HepG2 (cell line): ENCODE data around the gene IQCK. TPM values are rescaled to one million over a fixed set of nuclear protein-coding genes. Genes with fewer than 3 reads are reported as not detected.

Source experiments
- ATAC-seq: fragments of 200-7000 bp; cut with Tn5 transposase; 3 replicates; pipeline ENCODE4 v1.9.1; 2020; ENCODE audit warnings: mild to moderate bottlenecking, moderate library complexity
- BruUV-seq: library from RNA; stranded (reverse); fragments of 400-500 nt; replicated peaks from 2 replicates; lab custom pipeline; 2021; lab: Mats Ljungman, UMichigan
- CTCF ChIA-PET: fragments of 300-600 bp; formaldehyde crosslinking; extraction: SDS; loops from one replicate; lab custom pipeline; 2021; ENCODE audit warnings: low total read pairs, inconsistent platforms, low intra/inter-chr PET ratio; lab: Yijun Ruan, JAX
- POLR2A ChIA-PET: fragments of 350-600 bp; sonication (Branson Sonifier 250); formaldehyde crosslinking; loops from one replicate; lab custom pipeline; 2020; ENCODE audit warnings: antibody characterized with exemption, inconsistent platforms; lab: Yijun Ruan, JAX
- DNase-seq: peaks from one replicate; pipeline ENCODE4 v3.0.0-alpha.2; 2015; ENCODE audit warnings: low spot score
- FAIRE-seq: peaks from 3 replicates; lab custom pipeline; 2011; peaks lifted over from hg19 to GRCh38; lab: Jason Lieb, UNC
- H2AFZ ChIP-seq: one replicate; pipeline ENCODE4 v1.6.1; 2011; ENCODE audit warnings: low read length, inconsistent platforms
- H3K27ac ChIP-seq: fragments of 300-600 bp; 3 replicates; pipeline ENCODE4 v1.8.0; 2011; ENCODE audit warnings: mixed run types, mild to moderate bottlenecking, mixed read lengths, low read length, inconsistent platforms; ENCODE audit not compliant: insufficient read depth; ENCODE audit errors: extremely low read length
- H3K27me3 ChIP-seq, 2 experiments: fragments of 200-600 bp in 1 of 2; 2 replicates in 1 of 2; 3 replicates in 1 of 2; pipeline versions ENCODE4 v1.6.0 to v1.8.0; 2011; ENCODE audit warnings: low read length in 2 of 2, mild to moderate bottlenecking in 2 of 2, moderate library complexity in 2 of 2, inconsistent platforms in 1 of 2; ENCODE audit not compliant: insufficient read depth in 2 of 2, control insufficient read depth in 1 of 2
- H3K36me3 ChIP-seq, 2 experiments: fragments of 200-600 bp in 1 of 2; replicated peaks in 1 of 2; 2 replicates in 1 of 2; 3 replicates in 1 of 2; pipeline versions ENCODE4 v1.5.1 to v1.8.0; 2011; ENCODE audit warnings: low read length in 2 of 2, inconsistent platforms in 1 of 2; ENCODE audit not compliant: insufficient read depth in 2 of 2, control insufficient read depth in 1 of 2
- H3K4me1 ChIP-seq: 2 replicates; pipeline ENCODE4 v1.5.1; 2012; ENCODE audit warnings: low read length, inconsistent platforms; ENCODE audit not compliant: insufficient read depth
- H3K4me2 ChIP-seq: 2 replicates; pipeline ENCODE4 v1.6.0; 2011; ENCODE audit warnings: low read depth, low read length, inconsistent platforms
- H3K4me3 ChIP-seq, 3 experiments: fragments of 200-600 bp in 1 of 3; sonication (generic), shearing (Covaris generic) in 1 of 3; replicated peaks in 1 of 3; 2 replicates each; pipeline ENCODE4 v1.5.1; 2011 to 2016; ENCODE audit warnings: low read length in 3 of 3, inconsistent platforms in 2 of 3, low read depth in 2 of 3, mild to moderate bottlenecking in 2 of 3, control low read depth in 1 of 3, mixed read lengths in 1 of 3; ENCODE audit not compliant: insufficient read depth in 1 of 3
- H3K79me2 ChIP-seq: one replicate; pipeline ENCODE4 v1.6.1; 2011; ENCODE audit warnings: low read length, inconsistent platforms; ENCODE audit not compliant: insufficient read depth
- H3K9ac ChIP-seq: 2 replicates; pipeline ENCODE4 v1.6.0; 2011; ENCODE audit warnings: mild to moderate bottlenecking, low read depth, low read length, inconsistent platforms; ENCODE audit not compliant: insufficient read depth
- H3K9me3 ChIP-seq: 2 replicates; pipeline ENCODE4 v1.5.1; 2012; ENCODE audit warnings: mild to moderate bottlenecking, low read length
- H4K20me1 ChIP-seq: 2 replicates; pipeline ENCODE4 v1.6.0; 2011; ENCODE audit warnings: inconsistent platforms, mild to moderate bottlenecking, low read length, moderate library complexity; ENCODE audit not compliant: insufficient read depth
- ELF4 ChIP-seq: sonication (generic); formaldehyde crosslinking; IDR thresholded peaks from 2 replicates; pipeline ENCODE4 v1.5.0; 2020; ENCODE audit warnings: missing genetic modification reagents, mild to moderate bottlenecking, moderate library complexity, borderline replicate concordance
- ISX ChIP-seq: sonication (generic); formaldehyde crosslinking; conservative IDR thresholded peaks from 2 replicates; pipeline ENCODE4 v1.5.0; 2020; ENCODE audit warnings: missing genetic modification reagents
- KDM2A ChIP-seq: sonication (generic); formaldehyde crosslinking; IDR thresholded peaks from 2 replicates; pipeline ENCODE4 v1.4.0; 2020; ENCODE audit warnings: low read depth, missing genetic modification reagents, borderline replicate concordance
- RFX1 ChIP-seq: fragments of 450-650 bp; IDR thresholded peaks from 2 replicates; pipeline ENCODE4 v1.6.1; 2017
- ZC3H4 ChIP-seq: sonication (generic); formaldehyde crosslinking; IDR thresholded peaks from 2 replicates; pipeline ENCODE4 v1.4.0; 2020; ENCODE audit warnings: missing genetic modification reagents, borderline replicate concordance
- ZNF282 ChIP-seq: fragments of 450-650 bp; IDR thresholded peaks from 2 replicates; pipeline ENCODE4 v1.6.1; 2018; ENCODE audit not compliant: partially characterized antibody
- ZNF468 ChIP-seq: sonication (generic); formaldehyde crosslinking; IDR thresholded peaks from 2 replicates; pipeline ENCODE4 v1.8.0; 2022; ENCODE audit warnings: mild to moderate bottlenecking, moderate library complexity, missing genetic modification reagents
- ZNF513 ChIP-seq: sonication (generic); formaldehyde crosslinking; conservative IDR thresholded peaks from 2 replicates; pipeline ENCODE4 v1.5.0; 2020; ENCODE audit warnings: missing genetic modification reagents
- ZNF570 ChIP-seq: sonication (generic); formaldehyde crosslinking; IDR thresholded peaks from 2 replicates; pipeline ENCODE4 v1.4.0; 2020; ENCODE audit warnings: mild to moderate bottlenecking, missing genetic modification reagents, borderline replicate concordance
- ZNF746 ChIP-seq: sonication (generic); formaldehyde crosslinking; IDR thresholded peaks from 2 replicates; pipeline ENCODE4 v1.8.0; 2022; ENCODE audit warnings: mild to moderate bottlenecking, missing genetic modification reagents
- ZSCAN20 ChIP-seq: sonication (generic); formaldehyde crosslinking; IDR thresholded peaks from 2 replicates; pipeline ENCODE4 v1.4.0; 2020; ENCODE audit warnings: missing genetic modification reagents, mild to moderate bottlenecking, borderline replicate concordance
- WGBS: methylation state at CpG from one replicate; pipeline ENCODE4 v1.1.6; 2017; ENCODE audit warnings: low lambda C conversion rate; 5-methylcytosine and 5-hydroxymethylcytosine counted together
- in situ Hi-C: cut with HindIII; loops from 2 replicates; pipeline ENCODE4 v1.10.0; 2017; ENCODE audit warnings: low pct_unique_long_range_greater_than_20kb; ENCODE audit not compliant: extremely low pct_ligation_motif_present
- intact Hi-C: fragments of 100-400 bp; cut with micrococcal nuclease; formaldehyde crosslinking; loops from one replicate; pipeline ENCODE4 v1.10.0; 2022; ENCODE audit not compliant: unreplicated experiment
- polyA plus RNA-seq, 8 experiments: library from polyadenylated mRNA; depleted of rRNA in 3 of 8; stranded (reverse) in 7 of 8; unstranded in 1 of 8; fragments of >200 nt; fragmentation: Illumina TruSeq in 4 of 8; extraction: Trizol in 4 of 8; gene quantifications; 2 replicates each; pipeline versions ENCODE4 v1.2.1 to v1.2.3, GENCODE V29; 2011 to 2016; ENCODE audit warnings: low read depth in 4 of 8, missing spikeins in 1 of 8, mixed read lengths in 1 of 8; ENCODE audit not compliant: insufficient read depth in 1 of 8
- total RNA-seq, 5 experiments: library from RNA; depleted of rRNA; stranded (reverse); fragments of >200 nt; fragmentation: Illumina TruSeq; extraction: Trizol; gene quantifications; 2 replicates each; pipeline ENCODE4 v1.2.3, GENCODE V29; 2016; ENCODE audit warnings: low read depth in 1 of 5

Gene IQCK
- total and polyA plus RNA-seq, 2 of the 13 experiments (the other 11 are each of a cell fraction or from before 2014, with no cell fraction given): 5.1 to 7.3 TPM

DNA sequence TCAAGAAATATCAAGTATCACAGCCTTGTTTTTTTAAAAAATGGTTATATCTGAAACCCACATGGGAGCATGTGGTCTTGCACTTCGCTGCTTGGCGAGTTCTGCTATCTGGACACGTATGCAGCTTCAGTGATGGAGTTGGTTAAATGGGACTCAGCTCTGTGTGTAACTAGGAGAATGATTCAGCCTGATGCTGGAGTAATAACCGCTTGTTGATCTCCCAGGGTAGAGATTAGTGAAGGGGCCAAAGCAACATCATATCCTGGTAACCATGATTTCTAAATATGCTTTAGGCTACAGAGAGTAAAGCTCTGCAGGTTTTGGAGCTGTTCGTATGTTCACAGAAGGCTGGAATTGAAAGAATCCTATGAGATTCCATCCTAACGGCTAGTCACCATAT is 63.2 kb downstream of the IQCK start (continued):
- TF ChIP-seq KDM2A (CRISPR knock-in tag): no peak

GRCh38 chr16:19783363-19784182 is 65.5 kb downstream of the IQCK start:
- H3K4me3 ChIP-seq: no peak overlapping the region
- BruUV-seq: no TSS peak
- peaks cover 29% of the 10 kb centered on the region for H3K4me1 ChIP-seq
- H3K27me3 ChIP-seq: no peaks in the 10 kb centered on the region
- H4K20me1 ChIP-seq: no peaks in the 10 kb centered on the region
- no peaks in the 10 kb centered on the region for H3K36me3 ChIP-seq
- CTCF ChIA-PET: no interaction called here
- no peak overlapping the region for H3K4me2 ChIP-seq
- in situ Hi-C loops (no loop called here), intact Hi-C loops (no loop called here)
- POLR2A ChIA-PET: no interaction called here
- H3K27ac ChIP-seq: no peak overlapping the region
- WGBS: 80% methylated on average over 17 of the region's 17 CpGs
- FAIRE-seq: no peak
- TF ChIP-seq ZNF570: no peak
- TF ChIP-seq ZC3H4 (CRISPR knock-in tag): no peak
- no peak for TF ChIP-seq ZSCAN20 (CRISPR knock-in tag)
- TF ChIP-seq RFX1: no peak
- no peak for TF ChIP-seq ISX
- TF ChIP-seq ZNF513: no peak
- TF ChIP-seq ELF4 (CRISPR knock-in tag): no peak
- TF ChIP-seq ZNF746 (CRISPR knock-in tag): no peak
- TF ChIP-seq ZNF468: no peak
- TF ChIP-seq ZNF282: no peak
- no peak overlapping the region for H3K9ac ChIP-seq
- H2AFZ ChIP-seq: no peak overlapping the region
- no peak for ATAC-seq
- no peaks in the 10 kb centered on the region for H3K79me2 ChIP-seq
- DNase-seq: no peak
- H3K9me3 ChIP-seq: no peaks in the 10 kb centered on the region
